ENCODE results near the gene FGR. TPM values are rescaled to one million over a fixed set of nuclear protein-coding genes. Genes with fewer than 3 reads are reported as not detected.
A peak's percentile ranks its signal among the peaks of the same experiment; 100 is the strongest.

The FGR gene
- polyA plus RNA-seq, 1 of the 3 experiments (the other 2 are of a cell fraction) = not detected

GRCh38 chr1:27658951-27659496 lies 24.0 kb upstream of the FGR start:
- DNase-seq = no peak
- H3K27me3 ChIP-seq (ENCODE audit: insufficient read depth) = no peaks in the 10 kb centered on the region
- H3K9me2 ChIP-seq = no peaks in the 10 kb centered on the region
- H3K4me1 ChIP-seq (ENCODE audit: control insufficient read depth in 1 of 2, insufficient read depth in 2 of 2, low read depth in 1 of 2, low read length in 1 of 2) = peaks cover 6 to 12% of the 10 kb centered on the region in 2 experiments; a peak in 2 of 4 replicates
- no peaks in the 10 kb centered on the region for H3K79me2 ChIP-seq (ENCODE audit: insufficient read depth)
- ChIA-PET POLR2A (no interaction called here), CTCF (interaction anchor here (1.1 to 18.4 kb wide), 4 partner anchors 9 to 263 kb away, joined by 3 to 526 read pairs (median 4); partner anchors contain the start of gene AHDC1)
- no peak overlapping the region; a peak in 1 of 4 replicates for H3K27ac ChIP-seq (ENCODE audit: low read depth in 2 of 2, low read length in 1 of 2)
- TF ChIP-seq NRF1 (IDR thresholded peaks at IDR 0.05; ENCODE audit: low read depth, low read length) (no peak), GATA2 (CRISPR knock-in tag; IDR thresholded peaks at IDR 0.05) (no peak), USF1 (IDR thresholded peaks at IDR 0.05; ENCODE audit: borderline replicate concordance, low read depth) (no peak), FOXJ3 (CRISPR knock-in tag; IDR thresholded peaks at IDR 0.05) (no peak), MAX (IDR thresholded peaks at IDR 0.05; ENCODE audit: low read depth) (no peak), YY1 (IDR thresholded peaks at IDR 0.05; ENCODE audit: low read depth) (no peak)
- no peak overlapping the region for H3K4me3 ChIP-seq (ENCODE audit: low read depth in 2 of 2, low read length in 1 of 2)
- H3F3A ChIP-seq (replicated peaks; ENCODE audit: insufficient read depth) = peaks cover 10% of the 10 kb centered on the region
- H3K9ac ChIP-seq = no peak overlapping the region
- no peaks in the 10 kb centered on the region for H4K20me1 ChIP-seq (ENCODE audit: insufficient read depth)
- no peaks in the 10 kb centered on the region for H3K9me3 ChIP-seq
- H2AFZ ChIP-seq (ENCODE audit: low read depth) = peak overlapping the region; percentile 74
- H3K4me2 ChIP-seq = peak overlapping the region; percentile 50; the same call in 1 of the 2 replicates
- WGBS (ENCODE audit: low lambda C conversion rate) = 77% methylated on average over 7 of the region's 7 CpGs
- H3K36me3 ChIP-seq (replicated peaks in 1 of 2; ENCODE audit: control insufficient read depth in 1 of 2, insufficient read depth in 2 of 2, low read length in 1 of 2) = no peaks in the 10 kb centered on the region

GRCh38 chr1:27656157-27656893 lies 21.3 kb upstream of the FGR start:
- no peaks in the 10 kb centered on the region for H3K9me2 ChIP-seq
- TF ChIP-seq REST (IDR thresholded peaks at IDR 0.05; ENCODE audit: low read depth, low read length) (no peak), EZH2phosphoT487 (IDR thresholded peaks at IDR 0.05; ENCODE audit: borderline replicate concordance, low read depth) (no peak), FOSL2 (IDR thresholded peaks at IDR 0.05; ENCODE audit: borderline replicate concordance, low read depth) (no peak), MXI1 (IDR thresholded peaks at IDR 0.05; ENCODE audit: low read depth, low read length) (no peak), ELF1 (IDR thresholded peaks at IDR 0.05) (no peak), PBX3 (IDR thresholded peaks at IDR 0.05) (no peak), NRF1 (IDR thresholded peaks at IDR 0.05; ENCODE audit: low read depth, low read length) (no peak), POLR2AphosphoS5 (IDR thresholded peaks at IDR 0.05; ENCODE audit: low read depth, low read length) (no peak), TCF12 (IDR thresholded peaks at IDR 0.05) (no peak), JUND (IDR thresholded peaks at IDR 0.05) (no peak), RFX5 (IDR thresholded peaks at IDR 0.05; ENCODE audit: low read length) (no peak), FOXJ3 (CRISPR knock-in tag; IDR thresholded peaks at IDR 0.05) (no peak), MAX (IDR thresholded peaks at IDR 0.05; ENCODE audit: low read depth) (no peak), SIN3A (IDR thresholded peaks at IDR 0.05; ENCODE audit: borderline replicate concordance, low read depth, low read length) (no peak)
- TF ChIP-seq, protein P1, sequence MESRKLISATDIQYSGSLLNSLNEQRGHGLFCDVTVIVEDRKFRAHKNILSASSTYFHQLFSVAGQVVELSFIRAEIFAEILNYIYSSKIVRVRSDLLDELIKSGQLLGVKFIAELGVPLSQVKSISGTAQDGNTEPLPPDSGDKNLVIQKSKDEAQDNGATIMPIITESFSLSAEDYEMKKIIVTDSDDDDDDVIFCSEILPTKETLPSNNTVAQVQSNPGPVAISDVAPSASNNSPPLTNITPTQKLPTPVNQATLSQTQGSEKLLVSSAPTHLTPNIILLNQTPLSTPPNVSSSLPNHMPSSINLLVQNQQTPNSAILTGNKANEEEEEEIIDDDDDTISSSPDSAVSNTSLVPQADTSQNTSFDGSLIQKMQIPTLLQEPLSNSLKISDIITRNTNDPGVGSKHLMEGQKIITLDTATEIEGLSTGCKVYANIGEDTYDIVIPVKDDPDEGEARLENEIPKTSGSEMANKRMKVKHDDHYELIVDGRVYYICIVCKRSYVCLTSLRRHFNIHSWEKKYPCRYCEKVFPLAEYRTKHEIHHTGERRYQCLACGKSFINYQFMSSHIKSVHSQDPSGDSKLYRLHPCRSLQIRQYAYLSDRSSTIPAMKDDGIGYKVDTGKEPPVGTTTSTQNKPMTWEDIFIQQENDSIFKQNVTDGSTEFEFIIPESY (IDR thresholded peaks at IDR 0.05; ENCODE audit: borderline replicate concordance, low read depth) = no peak
- peaks cover 10% of the 10 kb centered on the region for H3F3A ChIP-seq (replicated peaks; ENCODE audit: insufficient read depth)
- H3K79me2 ChIP-seq (ENCODE audit: insufficient read depth) = no peaks in the 10 kb centered on the region
- no peak overlapping the region for H3K9ac ChIP-seq
- CTCF ChIA-PET = interaction anchor here (1.0 to 18.4 kb wide), 7 partner anchors 10 to 356 kb away, joined by 3 to 526 read pairs (median 5); partner anchors contain the start of genes AHDC1 and MAP3K6
- H2AFZ ChIP-seq (ENCODE audit: low read depth) = no peak overlapping the region
- POLR2A ChIA-PET = no interaction called here
- no peak for DNase-seq
- no peaks in the 10 kb centered on the region for H3K36me3 ChIP-seq (replicated peaks in 1 of 2; ENCODE audit: control insufficient read depth in 1 of 2, insufficient read depth in 2 of 2, low read length in 1 of 2)
- H3K4me3 ChIP-seq (ENCODE audit: low read depth in 2 of 2, low read length in 1 of 2) = no peak overlapping the region
- H3K27me3 ChIP-seq (ENCODE audit: insufficient read depth) = no peaks in the 10 kb centered on the region
- H3K27ac ChIP-seq (ENCODE audit: low read depth in 2 of 2, low read length in 1 of 2) = no peak overlapping the region
- H3K4me2 ChIP-seq = no peak overlapping the region
- no peaks in the 10 kb centered on the region for H3K9me3 ChIP-seq
- H3K4me1 ChIP-seq (ENCODE audit: control insufficient read depth in 1 of 2, insufficient read depth in 2 of 2, low read depth in 1 of 2, low read length in 1 of 2) = peaks cover 6 to 7% of the 10 kb centered on the region in 2 experiments; a peak in 2 of 4 replicates
- H4K20me1 ChIP-seq (ENCODE audit: insufficient read depth) = no peaks in the 10 kb centered on the region
- 98% methylated on average over 4 of the region's 7 CpGs for WGBS (ENCODE audit: low lambda C conversion rate)
